Tibial nerve (tissue), 4 donors: ENCODE measurements around the gene ELMO3. TPM values are rescaled to one million over a fixed set of nuclear protein-coding genes. Genes with fewer than 3 reads are reported as not detected.

Experiments used
- DNase-seq, 2 donors: peaks; one replicate each; pipeline ENCODE4 v3.0.0-alpha.2; 2019; ENCODE audit warnings: low spot score in 2 of 2
- H3K27ac ChIP-seq, 4 donors: fragments of 200-600 bp; sonication (generic) in 3 of 4; one replicate each; pipeline ENCODE4 v1.5.1; 2017 to 2019; ENCODE audit warnings: mild to moderate bottlenecking in 1 of 4
- H3K27me3 ChIP-seq, 2 donors: fragments of 200-600 bp; sonication (generic) in 1 of 2; one replicate each; pipeline versions ENCODE4 v1.5.1 to v1.6.0; 2017 to 2019
- H3K36me3 ChIP-seq, 3 donors: fragments of 200-600 bp; sonication (generic); one replicate each; pipeline ENCODE4 v1.5.1; 2018 to 2019
- H3K4me1 ChIP-seq, 4 donors: fragments of 200-600 bp; sonication (generic) in 3 of 4; one replicate each; pipeline ENCODE4 v1.5.1; 2017 to 2019
- H3K4me3 ChIP-seq, 4 donors: fragments of 200-600 bp; sonication (generic) in 3 of 4; one replicate each; pipeline ENCODE4 v1.5.1; 2017 to 2019; ENCODE audit warnings: mild to moderate bottlenecking in 1 of 4, moderate library complexity in 1 of 4
- H3K9me3 ChIP-seq, 4 donors: fragments of 200-600 bp; sonication (generic) in 3 of 4; one replicate each; pipeline ENCODE4 v1.5.1; 2017 to 2019
- CTCF ChIP-seq, 5 experiments: fragments of 200-600 bp in 3 of 5; fragments of 450-650 bp in 2 of 5; sonication (generic) in 3 of 5; IDR thresholded peaks; one replicate each; pipeline ENCODE4 v1.5.1; 2016 to 2019; ENCODE audit warnings: antibody characterized with exemption in 5 of 5, mild to moderate bottlenecking in 3 of 5, moderate library complexity in 2 of 5
- EP300 ChIP-seq, 2 donors: sonication (generic); formaldehyde crosslinking; IDR thresholded peaks; one replicate each; pipeline ENCODE4 v1.6.1; 2017; ENCODE audit warnings: antibody characterized with exemption in 2 of 2, mild to moderate bottlenecking in 1 of 2
- POLR2A ChIP-seq, 2 donors: fragments of 450-650 bp; IDR thresholded peaks; one replicate each; pipeline ENCODE4 v1.6.1; 2017; ENCODE audit warnings: antibody characterized with exemption in 2 of 2, mild to moderate bottlenecking in 2 of 2, moderate library complexity in 2 of 2
- WGBS, 2 donors: methylation state at CpG; one replicate each; pipeline ENCODE4 v1.1.5; 2018; 5-methylcytosine and 5-hydroxymethylcytosine counted together
- total RNA-seq, 4 donors: library from RNA; depleted of rRNA; stranded (reverse); fragments of >200 nt; gene quantifications; one replicate each; pipeline ENCODE4 v1.1.0, GENCODE V29; 2016

Gene ELMO3
- total RNA-seq, 4 donors from 2014 or later: 2.4 to 14.4 (median 4.4) TPM

- no peak for DNase-seq
- no peaks in the 10 kb centered on the region for H3K36me3 ChIP-seq
- no peak for TF ChIP-seq EP300 (IDR thresholded peaks at IDR 0.05)
- TF ChIP-seq CTCF (IDR thresholded peaks at IDR 0.05): no peak
- no peak for TF ChIP-seq POLR2A (IDR thresholded peaks at IDR 0.05)
- peak overlapping the region; percentile 2 to 88 (median 81) for H3K27ac ChIP-seq
- peaks cover 0 to 14% of the 10 kb centered on the region in 2 donors for H3K27me3 ChIP-seq
- 76 to 91% methylated on average over 1 of the region's 1 CpG for WGBS, 2 donors
- H3K4me1 ChIP-seq: peaks cover 0 to 65% (median 40%) of the 10 kb centered on the region in 4 donors
- H3K4me3 ChIP-seq: peak overlapping the region in 2 of 4 donors; percentile 35 to 53
- H3K9me3 ChIP-seq: no peaks in the 10 kb centered on the region
Measured at GRCh38 chr16:67173323-67173722, 25.6 kb upstream of the ELMO3 start.

DNA sequence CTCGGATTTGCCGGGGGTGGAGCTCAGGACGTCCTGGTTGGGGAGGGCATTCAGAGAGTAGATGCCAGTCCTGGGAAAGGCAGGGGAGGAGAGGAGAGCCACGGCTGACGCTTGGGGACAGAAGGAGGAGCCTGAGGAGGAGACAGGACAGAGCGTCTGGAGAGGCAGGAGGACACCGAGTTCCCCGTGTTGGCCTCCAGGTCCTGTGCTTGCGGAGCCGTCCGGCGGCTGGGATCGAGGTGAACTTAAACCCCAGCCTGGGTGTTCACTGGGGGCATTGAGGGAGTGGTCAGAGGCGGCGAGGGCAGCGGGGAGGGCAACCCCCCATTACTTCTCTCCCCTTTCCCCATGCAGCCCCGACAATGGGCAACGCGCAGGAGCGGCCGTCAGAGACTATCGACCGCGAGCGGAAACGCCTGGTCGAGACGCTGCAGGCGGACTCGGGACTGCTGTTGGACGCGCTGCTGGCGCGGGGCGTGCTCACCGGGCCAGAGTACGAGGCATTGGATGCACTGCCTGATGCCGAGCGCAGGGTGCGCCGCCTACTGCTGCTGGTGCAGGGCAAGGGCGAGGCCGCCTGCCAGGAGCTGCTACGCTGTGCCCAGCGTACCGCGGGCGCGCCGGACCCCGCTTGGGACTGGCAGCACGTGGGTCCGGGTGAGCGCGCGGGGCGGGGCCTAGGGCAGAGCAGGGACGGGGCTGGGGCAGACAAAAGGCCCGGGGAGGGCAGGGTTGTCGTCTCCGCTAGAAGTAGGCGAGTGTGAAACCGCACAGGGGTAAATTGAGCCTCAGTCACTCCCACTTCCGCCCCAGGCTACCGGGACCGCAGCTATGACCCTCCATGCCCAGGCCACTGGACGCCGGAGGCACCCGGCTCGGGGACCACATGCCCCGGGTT, 24.9 kb upstream of the ELMO3 start:
- peak; percentile 15 to 36 for TF ChIP-seq POLR2A (IDR thresholded peaks at IDR 0.05)
- peak in 2 of 5 experiments; percentile 28 to 48 for TF ChIP-seq CTCF (IDR thresholded peaks at IDR 0.05)
- TF ChIP-seq EP300 (IDR thresholded peaks at IDR 0.05): peak; percentile 31 to 79
- no peaks in the 10 kb centered on the region for H3K9me3 ChIP-seq
- H3K27ac ChIP-seq: peak overlapping the region; percentile 2 to 88 (median 81)
- 0 to 1% methylated on average over 24 to 66 of the region's 71 CpGs for WGBS, 2 donors
- H3K4me1 ChIP-seq: peaks cover 0 to 63% (median 42%) of the 10 kb centered on the region in 4 donors
- H3K4me3 ChIP-seq: peak overlapping the region; percentile 35 to 53 (median 45)
- H3K27me3 ChIP-seq: peaks cover 0 to 15% of the 10 kb centered on the region in 2 donors
- DNase-seq: peak; percentile 54 to 72
- H3K36me3 ChIP-seq: no peaks in the 10 kb centered on the region

GRCh38 chr16:67174706-67175231, 24.2 kb upstream of the ELMO3 start:
- peaks cover 0 to 16% of the 10 kb centered on the region in 2 donors for H3K27me3 ChIP-seq
- WGBS, 2 donors: 29 to 38% methylated on average over 19 to 31 of the region's 31 CpGs
- peak overlapping the region; percentile 35 to 53 (median 45) for H3K4me3 ChIP-seq
- DNase-seq: no peak
- no peaks in the 10 kb centered on the region for H3K9me3 ChIP-seq
- H3K36me3 ChIP-seq: no peaks in the 10 kb centered on the region
- TF ChIP-seq POLR2A (IDR thresholded peaks at IDR 0.05) (no peak), CTCF (IDR thresholded peaks at IDR 0.05) (no peak), EP300 (IDR thresholded peaks at IDR 0.05) (no peak)
- H3K4me1 ChIP-seq: peaks cover 0 to 58% (median 34%) of the 10 kb centered on the region in 4 donors
- peak overlapping the region; percentile 2 to 88 (median 81) for H3K27ac ChIP-seq

DNA sequence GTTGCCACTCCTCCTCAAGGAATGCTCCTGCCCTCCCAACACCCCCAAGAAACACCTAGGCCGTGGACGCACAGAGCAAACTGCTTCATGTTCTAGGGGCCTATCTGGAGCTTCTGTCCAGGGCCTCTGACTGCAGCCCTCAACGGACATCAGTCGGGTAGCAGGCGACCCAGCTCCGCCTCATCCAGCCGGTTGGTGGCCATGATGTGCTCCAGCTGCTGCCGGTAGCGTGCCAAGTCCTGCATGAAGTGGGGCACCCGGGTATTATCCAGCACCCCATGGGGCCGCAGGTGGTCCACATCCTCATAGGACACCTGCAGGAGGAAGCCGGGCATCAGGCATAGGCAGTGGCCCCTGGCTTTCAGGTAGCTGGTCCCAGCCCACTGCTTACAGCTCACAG, 22.3 kb upstream of the ELMO3 start:
- no peak overlapping the region for H3K4me3 ChIP-seq
- no peak for DNase-seq
- WGBS, 2 donors: 89 to 92% methylated on average over 6 to 9 of the region's 12 CpGs
- H3K27me3 ChIP-seq: peaks cover 0 to 16% of the 10 kb centered on the region in 2 donors
- TF ChIP-seq CTCF (IDR thresholded peaks at IDR 0.05) (no peak), POLR2A (IDR thresholded peaks at IDR 0.05) (no peak), EP300 (IDR thresholded peaks at IDR 0.05) (no peak)
- H3K9me3 ChIP-seq: no peaks in the 10 kb centered on the region
- H3K4me1 ChIP-seq: peaks cover 0 to 49% (median 27%) of the 10 kb centered on the region in 4 donors
- no peaks in the 10 kb centered on the region for H3K36me3 ChIP-seq
- H3K27ac ChIP-seq: no peak overlapping the region
